SU-DHL-6 (cell line): ENCODE results near the gene OSBPL9.

Experiments
- H2AFZ ChIP-seq: fragments of 200-600 bp; sonication (generic); 2 replicates; pipeline ENCODE4 v1.6.1; 2014; ENCODE audit warnings: low read depth, mild to moderate bottlenecking, moderate library complexity, mixed read lengths, antibody characterized with exemption, low read length; ENCODE audit not compliant: severe bottlenecking
- H3F3A ChIP-seq: fragments of 200-600 bp; shearing (Covaris generic); 2 replicates; pipeline ENCODE4 v1.6.0; 2016; ENCODE audit warnings: antibody characterized with exemption, mild to moderate bottlenecking; ENCODE audit not compliant: insufficient read depth
- H3K27ac ChIP-seq: fragments of 200-600 bp; sonication (generic); 2 replicates; pipeline ENCODE4 v1.5.1; 2016; ENCODE audit warnings: low read depth, mild to moderate bottlenecking, low read length, moderate library complexity, mixed read lengths
- H3K27me3 ChIP-seq: fragments of 200-600 bp; sonication (generic), shearing (Covaris generic); 2 replicates; pipeline ENCODE4 v1.6.0; 2014; ENCODE audit warnings: mild to moderate bottlenecking, low read length
- H3K36me3 ChIP-seq: fragments of 200-600 bp; sonication (generic); 2 replicates; pipeline ENCODE4 v1.6.1; 2014; ENCODE audit warnings: mild to moderate bottlenecking, low read length, mixed read lengths
- H3K4me2 ChIP-seq: fragments of 300-600, 200-600 bp; shearing (Covaris generic), sonication (generic); 2 replicates; pipeline ENCODE4 v1.6.0; 2014; ENCODE audit warnings: low read length, low read depth, mild to moderate bottlenecking; ENCODE audit not compliant: poor library complexity, severe bottlenecking
- H3K4me3 ChIP-seq: fragments of 200-600 bp; sonication (generic); 2 replicates; pipeline ENCODE4 v1.5.1; 2014; ENCODE audit warnings: antibody characterized with exemption, low read length, mild to moderate bottlenecking, mixed read lengths; ENCODE audit not compliant: insufficient read depth, poor library complexity, severe bottlenecking
- H3K79me2 ChIP-seq: fragments of 200-600 bp; sonication (generic); 2 replicates; pipeline ENCODE4 v1.6.1; 2014; ENCODE audit warnings: mild to moderate bottlenecking, low read length, moderate library complexity; ENCODE audit not compliant: insufficient read depth
- H3K9ac ChIP-seq: fragments of 200-600 bp; sonication (generic); 2 replicates; pipeline ENCODE4 v1.7.0; 2014; ENCODE audit warnings: mild to moderate bottlenecking, low read length
- H3K9me2 ChIP-seq: fragments of 200-600 bp; sonication (generic); replicated peaks from 2 replicates; pipeline ENCODE4 v1.6.1; 2014; ENCODE audit warnings: low read length; ENCODE audit not compliant: insufficient read depth
- H3K9me3 ChIP-seq: fragments of 200-600 bp; sonication (generic); 2 replicates; pipeline ENCODE4 v1.6.1; 2014; ENCODE audit warnings: low read length, mixed read lengths; ENCODE audit not compliant: insufficient read depth
- H4K20me1 ChIP-seq: fragments of 200-600 bp; sonication (generic); 2 replicates; pipeline ENCODE4 v1.6.1; 2014; ENCODE audit warnings: low read depth, mild to moderate bottlenecking, antibody characterized with exemption, low read length, moderate library complexity, mixed read lengths
- EZH2phosphoT487 ChIP-seq: fragments of 200-600 bp; sonication (generic), shearing (Covaris generic); conservative IDR thresholded peaks from 2 replicates; pipeline ENCODE4 v1.6.1; 2018; ENCODE audit warnings: mild to moderate bottlenecking, antibody characterized with exemption, low read length, moderate library complexity, mixed read lengths
- TF ChIP-seq, protein P1 (sequence below): fragments of 200-600 bp; sonication (generic); IDR thresholded peaks from one replicate; pipeline ENCODE4 v1.5.1; 2017; ENCODE audit warnings: antibody characterized with exemption, mild to moderate bottlenecking, low read length, moderate library complexity; ENCODE audit not compliant: insufficient read depth, poor library complexity, severe bottlenecking

The OSBPL9 gene

DNA sequence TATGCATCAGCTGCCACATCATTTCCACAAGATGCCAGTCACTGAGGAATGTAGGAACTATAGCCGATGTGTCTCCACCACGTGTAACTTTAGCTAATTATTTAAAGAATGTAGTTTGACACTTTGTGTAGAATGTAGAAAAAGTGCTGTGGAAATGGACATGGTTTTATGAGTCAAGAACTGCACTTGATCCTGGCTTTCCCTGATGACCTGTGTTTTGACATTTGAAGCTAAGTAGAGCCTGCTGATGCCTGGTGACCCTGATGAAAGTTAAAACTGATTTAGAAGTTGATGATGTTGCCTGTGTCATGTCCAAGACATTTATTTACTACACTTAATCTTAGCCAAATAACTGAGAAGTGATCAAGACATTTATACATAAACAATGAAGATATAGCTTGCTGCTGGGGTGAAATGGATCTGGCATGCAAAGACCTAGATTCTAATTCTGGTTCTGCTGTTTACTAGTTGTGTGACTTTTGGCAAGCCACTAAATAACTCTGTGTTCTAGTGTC, 4.4 kb upstream of the OSBPL9 start:
- TF ChIP-seq, protein P1, sequence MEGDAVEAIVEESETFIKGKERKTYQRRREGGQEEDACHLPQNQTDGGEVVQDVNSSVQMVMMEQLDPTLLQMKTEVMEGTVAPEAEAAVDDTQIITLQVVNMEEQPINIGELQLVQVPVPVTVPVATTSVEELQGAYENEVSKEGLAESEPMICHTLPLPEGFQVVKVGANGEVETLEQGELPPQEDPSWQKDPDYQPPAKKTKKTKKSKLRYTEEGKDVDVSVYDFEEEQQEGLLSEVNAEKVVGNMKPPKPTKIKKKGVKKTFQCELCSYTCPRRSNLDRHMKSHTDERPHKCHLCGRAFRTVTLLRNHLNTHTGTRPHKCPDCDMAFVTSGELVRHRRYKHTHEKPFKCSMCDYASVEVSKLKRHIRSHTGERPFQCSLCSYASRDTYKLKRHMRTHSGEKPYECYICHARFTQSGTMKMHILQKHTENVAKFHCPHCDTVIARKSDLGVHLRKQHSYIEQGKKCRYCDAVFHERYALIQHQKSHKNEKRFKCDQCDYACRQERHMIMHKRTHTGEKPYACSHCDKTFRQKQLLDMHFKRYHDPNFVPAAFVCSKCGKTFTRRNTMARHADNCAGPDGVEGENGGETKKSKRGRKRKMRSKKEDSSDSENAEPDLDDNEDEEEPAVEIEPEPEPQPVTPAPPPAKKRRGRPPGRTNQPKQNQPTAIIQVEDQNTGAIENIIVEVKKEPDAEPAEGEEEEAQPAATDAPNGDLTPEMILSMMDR, result no peak
- TF ChIP-seq EZH2phosphoT487, result no peak
- H3K4me3 ChIP-seq, result no peak overlapping the region
- no peak overlapping the region for H3K4me2 ChIP-seq
- H3K9me3 ChIP-seq, result no peaks in the 10 kb centered on the region
- H3K27ac ChIP-seq, result no peak overlapping the region
- H3K27me3 ChIP-seq, result no peaks in the 10 kb centered on the region
- H3K79me2 ChIP-seq, result no peaks in the 10 kb centered on the region
- no peaks in the 10 kb centered on the region for H3F3A ChIP-seq
- H2AFZ ChIP-seq, result no peak overlapping the region
- no peaks in the 10 kb centered on the region for H3K9me2 ChIP-seq
- no peak overlapping the region for H3K9ac ChIP-seq
- H4K20me1 ChIP-seq, result no peaks in the 10 kb centered on the region
- H3K36me3 ChIP-seq, result no peaks in the 10 kb centered on the region

DNA sequence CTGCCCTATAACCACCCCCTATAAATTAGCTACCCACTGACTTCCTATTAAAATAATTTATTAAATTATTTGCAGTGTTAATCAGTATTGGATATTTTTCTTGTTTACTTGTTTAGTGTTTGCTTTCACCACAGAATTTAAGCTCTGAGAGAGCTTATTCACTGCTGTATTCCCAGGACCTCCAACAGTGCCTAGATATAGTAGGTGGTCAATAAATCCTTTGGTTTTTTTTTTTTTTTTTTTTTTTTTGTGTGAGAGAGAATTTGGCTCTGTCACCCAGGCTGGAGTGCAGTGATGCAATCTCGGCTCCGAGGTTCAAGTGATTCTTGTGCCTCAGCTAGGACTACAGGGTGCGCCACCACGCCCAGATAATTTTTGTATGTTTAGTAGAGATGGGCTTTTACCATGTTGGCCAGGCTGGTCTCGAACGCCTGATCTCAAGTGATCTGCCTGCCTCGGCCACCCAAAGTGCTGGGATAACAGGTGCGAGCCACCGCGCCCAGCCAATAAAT, 1.1 kb upstream of the OSBPL9 start:
- no peaks in the 10 kb centered on the region for H3K79me2 ChIP-seq
- no peaks in the 10 kb centered on the region for H3K9me3 ChIP-seq
- no peaks in the 10 kb centered on the region for H4K20me1 ChIP-seq
- no peaks in the 10 kb centered on the region for H3K9me2 ChIP-seq
- H3K27ac ChIP-seq, result no peak overlapping the region
- H3K4me2 ChIP-seq, result no peak overlapping the region
- TF ChIP-seq, protein P1, result no peak
- no peak for TF ChIP-seq EZH2phosphoT487
- H3K27me3 ChIP-seq, result no peaks in the 10 kb centered on the region
- no peaks in the 10 kb centered on the region for H3F3A ChIP-seq
- H3K36me3 ChIP-seq, result no peaks in the 10 kb centered on the region
- no peak overlapping the region for H3K4me3 ChIP-seq
- no peak overlapping the region for H3K9ac ChIP-seq
- no peak overlapping the region for H2AFZ ChIP-seq

DNA sequence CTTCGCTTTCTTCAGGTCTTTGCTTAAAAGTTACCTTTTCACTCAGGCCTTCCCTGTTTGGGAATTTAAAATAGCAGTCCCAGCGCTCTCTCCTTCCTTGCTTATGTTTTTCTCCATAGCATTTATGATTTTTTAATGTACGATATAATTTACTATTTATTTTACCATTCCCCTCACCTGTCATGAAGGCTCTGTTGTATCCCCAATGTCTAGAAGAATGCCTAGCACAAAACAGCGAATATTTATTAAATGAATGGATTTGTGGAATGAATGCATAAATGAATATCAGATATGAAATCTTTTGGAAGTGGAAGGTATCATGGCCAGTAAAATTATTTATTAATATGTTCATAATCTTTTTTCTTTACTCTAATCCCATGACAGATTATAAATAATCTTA, 402 bp upstream of the OSBPL9 start:
- no peaks in the 10 kb centered on the region for H3K79me2 ChIP-seq
- peak overlapping the region; percentile 86 for H3K4me3 ChIP-seq
- H3F3A ChIP-seq, result no peaks in the 10 kb centered on the region
- no peak overlapping the region for H3K9ac ChIP-seq
- no peaks in the 10 kb centered on the region for H3K36me3 ChIP-seq
- no peaks in the 10 kb centered on the region for H3K27me3 ChIP-seq
- peak overlapping the region; percentile 100 for H2AFZ ChIP-seq
- H3K27ac ChIP-seq, result no peak overlapping the region
- no peaks in the 10 kb centered on the region for H4K20me1 ChIP-seq
- no peaks in the 10 kb centered on the region for H3K9me2 ChIP-seq
- TF ChIP-seq, protein P1, result no peak
- no peak for TF ChIP-seq EZH2phosphoT487
- peak overlapping the region; percentile 82 for H3K4me2 ChIP-seq
- H3K9me3 ChIP-seq, result no peaks in the 10 kb centered on the region
